ENCODE data around the gene SLC9B1. TPM values are rescaled to one million over a fixed set of nuclear protein-coding genes. Genes with fewer than 3 reads are reported as not detected.

Gene SLC9B1, protein sequence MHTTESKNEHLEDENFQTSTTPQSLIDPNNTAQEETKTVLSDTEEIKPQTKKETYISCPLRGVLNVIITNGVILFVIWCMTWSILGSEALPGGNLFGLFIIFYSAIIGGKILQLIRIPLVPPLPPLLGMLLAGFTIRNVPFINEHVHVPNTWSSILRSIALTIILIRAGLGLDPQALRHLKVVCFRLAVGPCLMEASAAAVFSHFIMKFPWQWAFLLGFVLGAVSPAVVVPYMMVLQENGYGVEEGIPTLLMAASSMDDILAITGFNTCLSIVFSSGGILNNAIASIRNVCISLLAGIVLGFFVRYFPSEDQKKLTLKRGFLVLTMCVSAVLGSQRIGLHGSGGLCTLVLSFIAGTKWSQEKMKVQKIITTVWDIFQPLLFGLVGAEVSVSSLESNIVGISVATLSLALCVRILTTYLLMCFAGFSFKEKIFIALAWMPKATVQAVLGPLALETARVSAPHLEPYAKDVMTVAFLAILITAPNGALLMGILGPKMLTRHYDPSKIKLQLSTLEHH
- polyA plus RNA-seq (ENCODE audit: insufficient read length): 1.5 TPM

- DNase-seq (ENCODE audit: low read depth): peak; percentile 81
Observed at GRCh38 chr4:103019308-103020124, at the start of gene SLC9B1. Gene SLC9B1 (minus strand): TSS chr4:103019705. CDS start chr4:102991711, 27,994 bp downstream.

GRCh38 chr4:103067841-103068547 lies 48.5 kb upstream of the SLC9B1 start:
- no peak for DNase-seq (ENCODE audit: low read depth)

GRCh38 chr4:103060453-103061148 lies 41.1 kb upstream of the SLC9B1 start:
- DNase-seq (ENCODE audit: low read depth): no peak

DNA sequence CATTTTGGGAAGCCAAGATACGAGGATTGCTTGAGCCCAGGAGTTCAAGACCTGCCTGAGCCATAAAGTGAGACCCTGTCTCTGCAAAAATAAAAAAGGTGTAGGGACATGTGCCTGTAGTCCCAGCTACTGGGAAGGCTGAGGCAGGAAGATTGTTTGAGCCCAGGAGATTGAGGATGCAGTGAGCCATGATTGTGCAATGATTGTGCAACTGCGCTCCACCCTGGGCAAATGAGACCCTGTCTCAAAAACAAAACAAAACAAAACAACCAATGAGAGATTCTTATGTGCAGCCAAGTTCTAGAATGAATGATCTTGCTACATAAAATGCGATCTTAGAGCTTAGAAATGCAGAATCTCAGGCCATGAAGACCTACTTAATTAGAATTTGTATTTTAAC lies 34.5 kb upstream of the SLC9B1 start:
- no peak for DNase-seq (ENCODE audit: low read depth)

GRCh38 chr4:103052779-103053178 lies 33.3 kb upstream of the SLC9B1 start:
- DNase-seq (ENCODE audit: low read depth): no peak

GRCh38 chr4:103052145-103052544 lies 32.6 kb upstream of the SLC9B1 start:
- no peak for DNase-seq (ENCODE audit: low read depth)

- no peak for DNase-seq (ENCODE audit: low read depth)
Observed at GRCh38 chr4:103050736-103051436, 31.4 kb upstream of the SLC9B1 start.

DNA sequence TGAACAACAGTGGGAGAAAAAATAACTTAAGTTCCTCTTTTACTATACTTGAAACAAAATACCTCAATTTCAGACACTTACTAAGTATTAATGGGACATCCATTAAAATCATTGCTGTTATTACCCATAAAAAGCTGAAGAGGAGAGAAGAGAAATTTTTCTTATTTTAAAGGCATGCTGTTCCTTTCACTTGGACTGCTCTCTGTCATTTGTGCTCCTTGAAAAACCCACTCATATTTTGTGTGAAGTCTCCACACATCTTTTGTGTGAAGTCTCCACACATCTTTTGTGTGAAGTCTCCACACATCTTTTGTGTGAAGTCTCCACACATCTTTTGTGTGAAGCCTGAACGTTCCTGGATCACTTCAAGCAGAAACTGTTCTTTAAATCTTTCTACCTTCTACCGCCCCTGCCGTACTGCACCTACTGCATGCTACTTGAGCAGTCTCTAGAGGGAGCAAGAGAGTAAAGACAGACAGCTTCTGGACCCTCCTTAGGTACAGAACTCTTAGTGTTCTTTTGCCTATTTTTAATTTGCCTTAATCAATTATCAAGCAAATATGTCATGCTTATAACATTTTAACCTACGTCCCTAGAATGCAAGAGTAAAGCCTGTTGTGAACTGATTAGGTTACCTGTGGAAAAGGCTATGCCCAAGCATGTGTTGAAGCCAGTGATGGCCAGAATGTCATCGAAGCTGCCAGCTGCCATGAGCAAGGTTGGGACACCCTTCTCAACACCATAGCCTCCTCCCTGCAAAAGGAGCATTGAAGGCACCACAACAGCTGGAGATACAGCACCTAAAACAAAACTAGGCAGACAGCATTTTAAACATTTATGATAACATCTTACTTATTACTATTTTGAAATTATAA lies 27.1 kb upstream of the SLC9B1 start:
- DNase-seq (ENCODE audit: low read depth): peak; percentile 5

DNA sequence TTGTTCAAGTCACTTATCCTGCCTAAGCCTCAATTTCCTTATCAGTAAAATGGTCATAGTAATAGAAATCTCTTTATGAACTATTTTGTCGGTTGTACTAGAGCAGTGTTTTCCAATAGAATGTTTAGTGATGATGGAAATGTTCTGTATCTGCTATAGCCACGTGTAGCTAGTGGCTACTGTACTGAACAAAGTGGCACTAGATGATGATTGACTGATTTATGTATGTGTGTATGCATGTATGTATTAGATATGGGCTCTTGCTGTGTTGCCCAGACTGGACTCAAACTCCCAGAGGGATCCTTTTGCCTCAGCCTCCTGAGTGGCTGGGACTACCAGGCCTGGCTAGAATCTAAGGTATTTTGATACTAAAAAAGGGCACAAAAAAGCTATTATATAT lies 24.7 kb upstream of the SLC9B1 start:
- no peak for DNase-seq (ENCODE audit: low read depth)

- no peak for DNase-seq (ENCODE audit: low read depth)
Observed at GRCh38 chr4:103036169-103036568, 16.7 kb upstream of the SLC9B1 start.

GRCh38 chr4:103032574-103032973 lies 13.1 kb upstream of the SLC9B1 start:
- DNase-seq (ENCODE audit: low read depth): no peak

DNA sequence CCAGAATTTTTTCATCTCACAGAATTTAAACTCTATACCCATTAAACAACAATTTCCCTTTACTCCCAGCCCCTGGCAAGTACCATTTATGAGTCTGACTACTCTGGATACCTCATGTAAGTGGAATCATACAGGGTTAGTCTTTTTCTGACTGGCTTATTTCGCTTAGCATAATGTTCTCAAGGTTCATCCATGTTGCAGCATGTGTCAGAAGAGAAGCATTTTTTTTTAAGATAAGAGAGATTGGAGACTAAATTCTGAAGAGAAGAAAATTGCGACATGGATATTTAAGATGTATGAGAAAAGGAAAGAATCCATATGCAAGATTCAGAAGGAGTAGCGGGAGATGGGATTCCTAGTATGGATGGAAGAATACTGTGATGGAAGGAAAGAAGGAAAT lies 11.3 kb upstream of the SLC9B1 start:
- DNase-seq (ENCODE audit: low read depth): no peak

DNA sequence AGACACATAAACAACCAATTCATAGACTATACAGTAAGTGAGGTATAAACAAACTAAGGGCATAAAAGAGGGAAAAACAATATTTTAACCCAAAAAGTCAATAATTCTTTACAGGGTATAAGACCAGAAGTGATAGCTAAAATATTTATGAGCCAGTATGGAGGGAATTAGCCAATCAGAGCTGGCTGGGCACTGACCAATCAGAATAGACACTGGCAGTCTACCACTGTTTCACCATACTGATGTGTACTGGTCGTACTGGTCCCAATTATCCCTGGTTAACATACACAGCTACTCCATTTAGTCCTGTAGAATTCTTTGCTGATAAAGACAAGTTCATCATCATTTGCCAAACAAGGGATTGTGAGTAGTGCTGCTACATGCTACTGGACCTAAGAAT lies 9.8 kb upstream of the SLC9B1 start:
- DNase-seq (ENCODE audit: low read depth): no peak

- DNase-seq (ENCODE audit: low read depth): no peak
Observed at GRCh38 chr4:103026868-103027267, 7.4 kb upstream of the SLC9B1 start.

GRCh38 chr4:103024996-103025395 lies 5.5 kb upstream of the SLC9B1 start:
- no peak for DNase-seq (ENCODE audit: low read depth)

- no peak for DNase-seq (ENCODE audit: low read depth)
Observed at GRCh38 chr4:103021120-103021519, 1.6 kb upstream of the SLC9B1 start.

GRCh38 chr4:103018391-103019307 lies 856 bp downstream of the SLC9B1 start:
- no peak for DNase-seq (ENCODE audit: low read depth)

GRCh38 chr4:103012551-103012950 lies 7.0 kb downstream of the SLC9B1 start:
- no peak for DNase-seq (ENCODE audit: low read depth)

GRCh38 chr4:103012060-103012459 lies 7.4 kb downstream of the SLC9B1 start:
- no peak for DNase-seq (ENCODE audit: low read depth)
